Liver (tissue), 9 donors: ENCODE data around the gene PRPF40B. TPM values are rescaled to one million over a fixed set of nuclear protein-coding genes. Genes with fewer than 3 reads are reported as not detected.

Experiments used
- DNase-seq: peaks from one replicate; pipeline ENCODE4 v3.0.0-alpha.2; 2017; ENCODE audit warnings: low spot score
- H3K27ac ChIP-seq, 2 donors: one replicate each; pipeline ENCODE4 v1.7.0; 2013; ENCODE audit warnings: inconsistent platforms in 2 of 2, low read length in 2 of 2, control low read depth in 1 of 2, low read depth in 1 of 2, mild to moderate bottlenecking in 1 of 2
- H3K27me3 ChIP-seq, 4 donors: one replicate each; pipeline versions ENCODE4 v1.6.1 to v1.7.0; 2013; ENCODE audit warnings: low read length in 3 of 4, inconsistent platforms in 1 of 4, mild to moderate bottlenecking in 1 of 4, moderate library complexity in 1 of 4; ENCODE audit not compliant: control insufficient read depth in 4 of 4, insufficient read depth in 4 of 4
- H3K36me3 ChIP-seq, 4 donors: one replicate each; pipeline versions ENCODE4 v1.6.1 to v1.7.0; 2013; ENCODE audit warnings: low read length in 3 of 4, mild to moderate bottlenecking in 3 of 4, low read depth in 1 of 4, moderate library complexity in 1 of 4; ENCODE audit not compliant: control insufficient read depth in 4 of 4, insufficient read depth in 3 of 4
- H3K4me1 ChIP-seq, 4 donors: one replicate each; pipeline versions ENCODE4 v1.6.1 to v1.7.0; 2013; ENCODE audit warnings: low read length in 3 of 4, mild to moderate bottlenecking in 3 of 4, moderate library complexity in 1 of 4; ENCODE audit not compliant: control insufficient read depth in 4 of 4, insufficient read depth in 4 of 4
- H3K4me3 ChIP-seq, 3 donors: one replicate each; pipeline versions ENCODE4 v1.6.1 to v1.7.0; 2013; ENCODE audit warnings: low read length in 3 of 3, control low read depth in 1 of 3, low read depth in 1 of 3, mild to moderate bottlenecking in 1 of 3
- H3K9ac ChIP-seq, 2 donors: one replicate each; pipeline ENCODE4 v1.7.0; 2013; ENCODE audit warnings: low read length in 2 of 2, mild to moderate bottlenecking in 2 of 2, moderate library complexity in 2 of 2, control low read depth in 1 of 2, low read depth in 1 of 2
- H3K9me3 ChIP-seq, 4 donors: one replicate each; pipeline versions ENCODE4 v1.6.1 to v1.7.0; 2013; ENCODE audit warnings: low read length in 3 of 4; ENCODE audit not compliant: control insufficient read depth in 4 of 4
- EGR1 ChIP-seq, 2 donors: IDR thresholded peaks; 2 replicates each; pipeline ENCODE4 v1.6.1; 2016 to 2018; ENCODE audit warnings: antibody characterized with exemption in 2 of 2, low read depth in 2 of 2
- FOXA1 ChIP-seq: IDR thresholded peaks from 2 replicates; pipeline ENCODE4 v1.6.1; 2016; ENCODE audit warnings: antibody characterized with exemption
- FOXA2 ChIP-seq: IDR thresholded peaks from 2 replicates; pipeline ENCODE4 v1.6.1; 2016; ENCODE audit warnings: antibody characterized with exemption
- GABPA ChIP-seq, 2 donors: IDR thresholded peaks in 1 of 2; conservative IDR thresholded peaks in 1 of 2; 2 replicates each; pipeline ENCODE4 v1.6.1; 2016; ENCODE audit warnings: antibody characterized with exemption in 2 of 2, mild to moderate bottlenecking in 1 of 2, moderate library complexity in 1 of 2
- HNF4A ChIP-seq, 2 donors: conservative IDR thresholded peaks; 2 replicates each; pipeline ENCODE4 v1.6.1; 2016; ENCODE audit warnings: antibody characterized with exemption in 2 of 2, mild to moderate bottlenecking in 2 of 2
- HNF4G ChIP-seq: IDR thresholded peaks from 2 replicates; pipeline ENCODE4 v1.6.1; 2016; ENCODE audit warnings: antibody characterized with exemption
- JUND ChIP-seq, 2 donors: IDR thresholded peaks; 2 replicates each; pipeline ENCODE4 v1.6.1; 2016; ENCODE audit warnings: antibody characterized with exemption in 2 of 2
- NR2F2 ChIP-seq: IDR thresholded peaks from 2 replicates; pipeline ENCODE4 v1.6.1; 2016; ENCODE audit warnings: antibody characterized with exemption
- RAD21 ChIP-seq, 2 donors: IDR thresholded peaks; 2 replicates each; pipeline ENCODE4 v1.6.1; 2016; ENCODE audit warnings: antibody characterized with exemption in 2 of 2, mild to moderate bottlenecking in 2 of 2
- RXRA ChIP-seq, 2 donors: IDR thresholded peaks; 2 replicates each; pipeline ENCODE4 v1.6.1; 2017 to 2018; ENCODE audit warnings: antibody characterized with exemption in 2 of 2, mild to moderate bottlenecking in 1 of 2
- SP1 ChIP-seq: IDR thresholded peaks from 2 replicates; pipeline ENCODE4 v1.6.1; 2018; ENCODE audit warnings: antibody characterized with exemption, mild to moderate bottlenecking
- TAF1 ChIP-seq: conservative IDR thresholded peaks from 2 replicates; pipeline ENCODE4 v1.6.1; 2016; ENCODE audit warnings: antibody characterized with exemption, mild to moderate bottlenecking
- YY1 ChIP-seq: IDR thresholded peaks from 2 replicates; pipeline ENCODE4 v1.6.1; 2016; ENCODE audit warnings: antibody characterized with exemption, mild to moderate bottlenecking
- WGBS: extraction: QIAGEN DNeasy Blood & Tissue Kit; methylation state at CpG from one replicate; pipeline ENCODE4 v1.1.7; 2013; 5-methylcytosine and 5-hydroxymethylcytosine counted together
- polyA plus RNA-seq, 2 donors: library from polyadenylated mRNA; stranded (reverse) in 1 of 2; unstranded in 1 of 2; fragments of 200-250 nt in 1 of 2; fragments of >200 nt in 1 of 2; fragmentation: Nextera tagmentation in 1 of 2; extraction: Ambion mirVana in 1 of 2; gene quantifications; one replicate each; pipeline versions ENCODE4 v1.2.1 to v1.2.3, GENCODE V29; 2013 to 2015
- total RNA-seq, 2 donors: library from RNA; depleted of rRNA; stranded (reverse); fragments of >200 nt; gene quantifications; one replicate each; pipeline ENCODE4 v1.2.3, GENCODE V29; 2014
- TF ChIP-seq, protein P1 (sequence below): IDR thresholded peaks from 2 replicates; pipeline ENCODE4 v1.6.1; 2016; ENCODE audit warnings: antibody characterized with exemption
- TF ChIP-seq, protein P2 (sequence below): IDR thresholded peaks from 2 replicates; pipeline ENCODE4 v1.6.1; 2016; ENCODE audit warnings: antibody characterized with exemption
- TF ChIP-seq, protein P3 (sequence below): IDR thresholded peaks from 2 replicates; pipeline ENCODE4 v1.6.1; 2016; ENCODE audit warnings: antibody characterized with exemption
- TF ChIP-seq, protein P4 (sequence below): fragments of 150-350 bp; IDR thresholded peaks from 2 replicates; pipeline ENCODE4 v1.5.1; 2017; ENCODE audit warnings: improper control_type of control experiment, low read depth, low read length; ENCODE audit not compliant: missing input control
- TF ChIP-seq, protein P5 (sequence below): IDR thresholded peaks from 2 replicates; pipeline ENCODE4 v1.6.1; 2016; ENCODE audit warnings: antibody characterized with exemption, mild to moderate bottlenecking
- donor health status: healthy.
- donor health status: healthy.
- donor health status: healthy.
- donor health status: healthy.
- donor health status: healthy.

The PRPF40B gene
- total and polyA plus RNA-seq, 4 donors, result 2.4 to 4.8 (median 3.9) TPM

DNA sequence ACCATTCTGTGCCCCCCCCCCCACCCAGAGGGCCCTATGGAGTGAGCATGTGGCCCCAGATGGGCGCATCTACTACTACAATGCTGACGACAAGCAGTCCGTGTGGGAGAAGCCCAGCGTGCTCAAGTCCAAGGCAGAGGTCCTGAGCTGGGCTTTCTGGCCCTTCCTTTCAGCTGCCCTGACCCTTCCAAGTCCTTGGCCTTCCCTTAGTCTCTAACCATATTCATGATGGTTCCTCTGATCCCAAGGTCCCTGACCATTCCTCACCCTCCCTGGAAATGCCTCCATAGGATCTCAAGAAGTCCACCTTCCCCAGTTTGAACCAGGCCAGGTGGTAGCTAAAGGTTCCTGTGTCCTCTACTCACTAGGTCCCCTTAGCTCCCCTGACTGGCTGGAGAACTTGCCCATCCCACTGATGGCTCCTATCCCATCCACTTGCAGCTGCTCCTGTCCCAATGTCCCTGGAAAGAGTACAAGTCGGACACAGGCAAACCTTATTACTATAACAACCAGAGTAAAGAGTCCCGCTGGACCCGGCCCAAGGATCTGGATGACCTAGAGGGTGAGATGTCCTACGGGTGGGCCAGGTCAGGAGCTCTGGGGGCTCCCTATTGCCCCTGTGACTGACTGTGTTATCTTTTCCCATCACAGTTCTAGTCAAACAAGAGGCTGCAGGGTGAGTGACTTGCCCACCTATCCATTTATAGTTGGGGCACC is 9.8 kb downstream of the PRPF40B start:
- Histone ChIP-seq H3K27ac (no peak overlapping the region), H3K4me3 (no peak overlapping the region), H3K36me3 (peaks cover 0 to 2% (median 0%) of the 10 kb centered on the region in 4 donors), H3K9me3 (no peaks in the 10 kb centered on the region), H3K4me1 (no peaks in the 10 kb centered on the region), H3K9ac (no peak overlapping the region), H3K27me3 (no peaks in the 10 kb centered on the region)
- 97% methylated on average over 8 of the region's 8 CpGs for WGBS
- TF ChIP-seq TAF1 (no peak), FOXA2 (no peak), RXRA (IDR thresholded peaks at IDR 0.05) (no peak), FOXA1 (no peak), HNF4A (conservative IDR thresholded peaks at IDR 0.05) (no peak), NR2F2 (no peak), EGR1 (IDR thresholded peaks at IDR 0.05; ENCODE audit: low read depth in 2 of 2) (no peak), GABPA (IDR thresholded peaks at IDR 0.05 in 1 of 2, conservative IDR thresholded peaks at IDR 0.05 in 1 of 2) (no peak), YY1 (no peak), HNF4G (no peak), JUND (IDR thresholded peaks at IDR 0.05) (no peak), SP1 (no peak), RAD21 (IDR thresholded peaks at IDR 0.05) (no peak)
- TF ChIP-seq, protein P1, sequence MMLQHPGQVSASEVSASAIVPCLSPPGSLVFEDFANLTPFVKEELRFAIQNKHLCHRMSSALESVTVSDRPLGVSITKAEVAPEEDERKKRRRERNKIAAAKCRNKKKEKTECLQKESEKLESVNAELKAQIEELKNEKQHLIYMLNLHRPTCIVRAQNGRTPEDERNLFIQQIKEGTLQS, result no peak
- TF ChIP-seq, protein P2, sequence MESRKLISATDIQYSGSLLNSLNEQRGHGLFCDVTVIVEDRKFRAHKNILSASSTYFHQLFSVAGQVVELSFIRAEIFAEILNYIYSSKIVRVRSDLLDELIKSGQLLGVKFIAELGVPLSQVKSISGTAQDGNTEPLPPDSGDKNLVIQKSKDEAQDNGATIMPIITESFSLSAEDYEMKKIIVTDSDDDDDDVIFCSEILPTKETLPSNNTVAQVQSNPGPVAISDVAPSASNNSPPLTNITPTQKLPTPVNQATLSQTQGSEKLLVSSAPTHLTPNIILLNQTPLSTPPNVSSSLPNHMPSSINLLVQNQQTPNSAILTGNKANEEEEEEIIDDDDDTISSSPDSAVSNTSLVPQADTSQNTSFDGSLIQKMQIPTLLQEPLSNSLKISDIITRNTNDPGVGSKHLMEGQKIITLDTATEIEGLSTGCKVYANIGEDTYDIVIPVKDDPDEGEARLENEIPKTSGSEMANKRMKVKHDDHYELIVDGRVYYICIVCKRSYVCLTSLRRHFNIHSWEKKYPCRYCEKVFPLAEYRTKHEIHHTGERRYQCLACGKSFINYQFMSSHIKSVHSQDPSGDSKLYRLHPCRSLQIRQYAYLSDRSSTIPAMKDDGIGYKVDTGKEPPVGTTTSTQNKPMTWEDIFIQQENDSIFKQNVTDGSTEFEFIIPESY, result no peak
- TF ChIP-seq, protein P3, sequence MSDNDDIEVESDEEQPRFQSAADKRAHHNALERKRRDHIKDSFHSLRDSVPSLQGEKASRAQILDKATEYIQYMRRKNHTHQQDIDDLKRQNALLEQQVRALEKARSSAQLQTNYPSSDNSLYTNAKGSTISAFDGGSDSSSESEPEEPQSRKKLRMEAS, result no peak
- TF ChIP-seq, protein P4, sequence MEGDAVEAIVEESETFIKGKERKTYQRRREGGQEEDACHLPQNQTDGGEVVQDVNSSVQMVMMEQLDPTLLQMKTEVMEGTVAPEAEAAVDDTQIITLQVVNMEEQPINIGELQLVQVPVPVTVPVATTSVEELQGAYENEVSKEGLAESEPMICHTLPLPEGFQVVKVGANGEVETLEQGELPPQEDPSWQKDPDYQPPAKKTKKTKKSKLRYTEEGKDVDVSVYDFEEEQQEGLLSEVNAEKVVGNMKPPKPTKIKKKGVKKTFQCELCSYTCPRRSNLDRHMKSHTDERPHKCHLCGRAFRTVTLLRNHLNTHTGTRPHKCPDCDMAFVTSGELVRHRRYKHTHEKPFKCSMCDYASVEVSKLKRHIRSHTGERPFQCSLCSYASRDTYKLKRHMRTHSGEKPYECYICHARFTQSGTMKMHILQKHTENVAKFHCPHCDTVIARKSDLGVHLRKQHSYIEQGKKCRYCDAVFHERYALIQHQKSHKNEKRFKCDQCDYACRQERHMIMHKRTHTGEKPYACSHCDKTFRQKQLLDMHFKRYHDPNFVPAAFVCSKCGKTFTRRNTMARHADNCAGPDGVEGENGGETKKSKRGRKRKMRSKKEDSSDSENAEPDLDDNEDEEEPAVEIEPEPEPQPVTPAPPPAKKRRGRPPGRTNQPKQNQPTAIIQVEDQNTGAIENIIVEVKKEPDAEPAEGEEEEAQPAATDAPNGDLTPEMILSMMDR, result no peak
- TF ChIP-seq, protein P5, sequence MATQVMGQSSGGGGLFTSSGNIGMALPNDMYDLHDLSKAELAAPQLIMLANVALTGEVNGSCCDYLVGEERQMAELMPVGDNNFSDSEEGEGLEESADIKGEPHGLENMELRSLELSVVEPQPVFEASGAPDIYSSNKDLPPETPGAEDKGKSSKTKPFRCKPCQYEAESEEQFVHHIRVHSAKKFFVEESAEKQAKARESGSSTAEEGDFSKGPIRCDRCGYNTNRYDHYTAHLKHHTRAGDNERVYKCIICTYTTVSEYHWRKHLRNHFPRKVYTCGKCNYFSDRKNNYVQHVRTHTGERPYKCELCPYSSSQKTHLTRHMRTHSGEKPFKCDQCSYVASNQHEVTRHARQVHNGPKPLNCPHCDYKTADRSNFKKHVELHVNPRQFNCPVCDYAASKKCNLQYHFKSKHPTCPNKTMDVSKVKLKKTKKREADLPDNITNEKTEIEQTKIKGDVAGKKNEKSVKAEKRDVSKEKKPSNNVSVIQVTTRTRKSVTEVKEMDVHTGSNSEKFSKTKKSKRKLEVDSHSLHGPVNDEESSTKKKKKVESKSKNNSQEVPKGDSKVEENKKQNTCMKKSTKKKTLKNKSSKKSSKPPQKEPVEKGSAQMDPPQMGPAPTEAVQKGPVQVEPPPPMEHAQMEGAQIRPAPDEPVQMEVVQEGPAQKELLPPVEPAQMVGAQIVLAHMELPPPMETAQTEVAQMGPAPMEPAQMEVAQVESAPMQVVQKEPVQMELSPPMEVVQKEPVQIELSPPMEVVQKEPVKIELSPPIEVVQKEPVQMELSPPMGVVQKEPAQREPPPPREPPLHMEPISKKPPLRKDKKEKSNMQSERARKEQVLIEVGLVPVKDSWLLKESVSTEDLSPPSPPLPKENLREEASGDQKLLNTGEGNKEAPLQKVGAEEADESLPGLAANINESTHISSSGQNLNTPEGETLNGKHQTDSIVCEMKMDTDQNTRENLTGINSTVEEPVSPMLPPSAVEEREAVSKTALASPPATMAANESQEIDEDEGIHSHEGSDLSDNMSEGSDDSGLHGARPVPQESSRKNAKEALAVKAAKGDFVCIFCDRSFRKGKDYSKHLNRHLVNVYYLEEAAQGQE, result no peak
- DNase-seq, result no peak
